DMS114 treated with DMSO at 0.1 percent for 48 hours (cell line): ENCODE measurements around the gene COQ10A.
A peak's percentile ranks its signal among the peaks of the same experiment; 100 is the strongest.
"Not testable (repeated sequence)": the region's sequence is repeated elsewhere in the genome, so short reads cannot be mapped to it uniquely, and the experiment has no call there.

ENCODE experiments used
- DNase-seq: peaks from one replicate; lab custom pipeline; 2025; ENCODE audit not compliant: unreplicated experiment; lab: John Stamatoyannopoulos, UW

Gene COQ10A

DNA sequence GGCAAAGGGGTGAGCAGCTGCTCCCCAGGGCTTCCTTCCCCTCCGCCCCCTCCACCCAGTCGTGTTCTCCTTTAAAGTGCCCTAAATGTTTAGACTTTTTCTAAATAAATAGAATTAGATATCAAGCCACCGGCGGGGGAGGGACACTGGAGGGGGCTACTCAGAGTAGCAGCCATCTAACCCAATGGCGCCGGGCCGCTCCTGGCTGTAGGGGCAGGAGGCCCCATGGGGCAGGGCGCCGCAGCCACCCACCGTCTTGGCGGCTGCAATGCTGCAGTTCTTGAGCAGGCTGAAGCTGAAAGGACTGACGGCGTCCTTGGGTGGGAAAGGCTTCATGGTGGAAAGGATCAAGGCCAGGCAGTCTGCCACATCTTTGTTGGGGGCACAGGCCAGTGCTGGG is 23.8 kb upstream of the COQ10A start:
- no peak for DNase-seq

DNA sequence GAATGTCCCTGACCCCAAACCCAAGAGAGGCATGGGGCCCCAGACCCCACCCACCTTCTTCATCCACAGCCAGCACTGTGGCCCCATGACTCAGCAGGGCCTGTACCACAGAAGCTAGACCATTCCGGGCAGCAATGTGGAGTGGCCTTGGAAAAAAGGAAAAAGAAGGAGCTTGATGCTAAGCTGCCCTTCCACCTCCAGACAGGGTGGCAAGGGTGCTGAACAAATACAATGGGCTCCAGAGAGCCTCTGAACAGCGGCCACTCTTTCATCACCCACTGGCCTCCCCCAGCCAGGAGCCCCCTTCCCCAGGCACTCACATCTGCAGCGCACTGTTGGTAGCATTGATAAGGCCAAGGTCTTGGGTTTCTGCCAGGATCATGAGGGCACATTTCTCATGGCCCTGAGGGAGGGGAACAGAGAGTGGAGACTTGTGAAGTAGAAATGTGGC is 23.0 kb upstream of the COQ10A start:
- no peak for DNase-seq

DNA sequence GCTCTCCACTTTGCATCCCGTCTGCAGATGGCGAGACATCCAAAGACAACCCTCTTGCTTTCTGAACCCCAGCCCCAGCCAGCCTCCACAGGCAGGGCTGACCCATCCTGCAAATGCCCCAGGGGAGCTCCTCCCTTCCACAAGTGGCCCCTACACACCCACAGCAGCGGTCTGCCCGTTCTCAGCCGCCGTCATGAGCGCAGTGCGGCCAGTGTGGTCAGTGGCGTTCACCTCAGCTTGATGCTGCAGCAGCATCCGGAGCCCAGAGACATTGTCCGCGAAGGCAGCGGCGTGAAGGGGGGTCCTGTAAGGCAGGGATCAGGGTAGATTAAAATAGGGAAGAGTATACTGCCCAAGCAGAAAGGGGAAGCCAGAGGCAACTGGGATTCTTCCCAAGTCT is 22.2 kb upstream of the COQ10A start:
- DNase-seq = no peak

DNA sequence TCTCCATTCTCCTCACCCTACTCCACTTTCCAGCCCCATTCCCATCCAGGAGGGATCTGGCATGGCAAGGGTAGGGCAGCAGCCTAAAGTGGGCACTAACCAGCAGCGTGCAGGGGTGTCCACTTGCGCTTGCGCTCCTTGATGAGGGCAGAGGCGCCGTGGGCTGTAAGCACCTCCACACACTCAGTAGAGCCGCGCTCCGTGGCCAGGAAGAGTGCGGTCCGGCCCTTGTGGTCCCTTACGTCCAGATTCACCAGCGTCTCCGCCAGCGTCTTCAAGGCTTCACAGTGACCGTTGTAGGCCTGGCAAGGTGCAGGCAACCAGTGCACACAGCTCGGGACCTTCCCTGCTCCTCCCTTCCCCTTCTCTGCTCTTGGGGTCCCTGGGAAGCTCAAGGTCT is 18.8 kb upstream of the COQ10A start:
- DNase-seq = no peak

DNA sequence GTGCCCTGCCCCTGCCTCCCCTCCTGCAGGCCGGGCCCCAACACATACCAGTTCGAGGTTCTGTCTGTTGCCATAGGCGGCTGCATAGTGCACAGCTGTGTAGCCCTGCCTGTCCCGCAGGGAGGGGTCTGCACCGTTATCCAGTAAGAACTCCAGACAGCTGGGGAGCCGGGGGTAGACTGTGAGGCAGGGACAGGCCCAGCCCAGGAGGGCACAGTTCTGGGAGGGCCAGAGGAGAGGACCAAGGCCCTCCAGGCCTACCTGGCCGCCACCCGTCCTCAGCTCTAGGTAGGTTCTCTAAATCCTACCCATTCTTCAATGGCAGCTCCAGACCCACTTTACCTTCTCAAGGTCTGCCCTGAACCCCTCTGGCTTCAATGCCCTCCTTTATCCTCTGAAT is 18.0 kb upstream of the COQ10A start:
- DNase-seq = no peak

DNA sequence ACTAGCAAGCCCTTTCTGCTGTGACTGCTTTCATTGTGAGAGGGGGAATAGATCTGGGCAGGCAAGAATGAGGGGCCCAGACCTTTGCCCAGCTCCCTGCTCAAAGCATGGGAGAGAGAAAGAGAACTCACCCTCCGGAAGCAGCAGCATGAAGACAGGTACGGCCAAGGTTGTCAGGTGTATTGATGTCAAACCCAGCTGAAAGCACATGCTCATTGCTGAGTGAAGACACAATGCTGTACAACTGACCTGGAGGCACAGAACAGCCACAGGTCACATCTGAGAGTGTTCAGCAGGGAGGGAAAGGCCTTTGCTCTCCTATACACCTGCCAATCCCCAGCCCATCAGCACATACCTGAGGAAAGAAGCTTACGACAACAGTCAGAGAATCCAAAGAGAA is 14.1 kb upstream of the COQ10A start:
- DNase-seq = no peak

DNA sequence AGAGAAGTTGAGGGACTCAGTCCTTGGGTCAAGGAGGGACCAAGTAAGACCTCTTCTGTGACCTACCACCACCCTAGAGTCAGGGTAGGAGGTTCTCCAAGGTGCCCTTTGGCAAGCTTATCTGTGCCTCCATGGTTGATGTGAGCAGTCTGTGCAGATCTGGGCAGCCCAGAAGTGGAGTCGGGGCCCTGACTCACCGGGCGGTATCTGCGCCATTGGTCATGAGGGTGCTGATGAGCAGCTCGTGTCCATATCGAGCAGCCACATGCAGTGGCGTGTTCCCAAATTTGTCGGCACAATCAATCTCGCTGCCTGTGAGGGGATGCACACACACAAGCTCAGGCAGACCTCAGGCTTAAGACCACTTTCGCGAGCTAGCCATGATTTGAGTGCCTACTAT is 13.7 kb upstream of the COQ10A start:
- DNase-seq = no peak

DNA sequence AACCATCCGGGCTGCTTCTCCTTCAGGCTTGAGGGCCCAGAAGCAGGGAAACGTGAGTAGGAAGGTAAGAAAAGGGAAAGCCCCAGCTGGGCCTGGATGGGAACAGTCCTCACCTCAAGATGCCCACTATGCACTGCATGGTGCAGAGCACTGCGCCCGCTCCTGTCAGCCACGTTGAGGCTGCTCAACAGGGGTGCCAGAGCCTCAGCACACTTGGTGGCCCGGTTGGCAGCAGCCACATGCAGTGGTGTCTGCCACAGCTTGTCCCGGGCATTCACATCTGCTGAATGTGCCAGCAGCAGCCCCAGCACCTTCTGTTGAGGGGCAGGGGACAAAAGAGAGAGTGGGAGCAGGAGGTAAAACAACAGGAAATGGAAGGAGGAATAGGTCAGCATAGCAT is 11.1 kb upstream of the COQ10A start:
- DNase-seq = no peak

DNA sequence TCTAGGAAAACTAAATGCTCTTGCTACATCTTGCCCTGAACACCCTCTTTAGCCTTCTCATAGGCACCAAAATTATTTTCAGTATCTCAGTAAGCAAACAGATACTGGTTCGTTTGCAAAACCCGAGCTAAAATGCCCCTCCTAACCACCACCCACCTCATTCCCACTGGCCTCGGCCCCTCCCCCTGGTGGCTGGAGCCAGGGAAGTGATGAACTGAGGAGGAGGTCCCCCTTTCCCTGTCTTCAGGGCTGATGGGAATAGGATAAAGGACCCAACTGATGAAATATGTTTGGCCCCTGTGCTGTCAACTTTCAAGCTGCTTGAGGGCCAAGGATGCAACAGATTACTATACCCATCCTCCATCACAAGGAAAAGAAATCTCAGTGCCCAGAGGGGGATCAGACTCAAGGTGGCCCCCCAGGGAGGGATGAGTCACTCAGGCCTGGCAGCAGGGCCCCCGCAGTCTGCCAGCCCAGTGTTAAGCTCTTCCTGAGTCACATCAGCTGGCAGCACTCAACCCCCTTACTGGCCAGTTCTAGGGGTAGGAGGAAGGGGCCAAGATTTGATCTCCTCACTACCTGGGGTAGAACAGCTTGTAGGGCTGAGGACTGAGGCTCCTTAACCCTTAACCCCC is 10.3 kb upstream of the COQ10A start:
- no peak for DNase-seq

DNA sequence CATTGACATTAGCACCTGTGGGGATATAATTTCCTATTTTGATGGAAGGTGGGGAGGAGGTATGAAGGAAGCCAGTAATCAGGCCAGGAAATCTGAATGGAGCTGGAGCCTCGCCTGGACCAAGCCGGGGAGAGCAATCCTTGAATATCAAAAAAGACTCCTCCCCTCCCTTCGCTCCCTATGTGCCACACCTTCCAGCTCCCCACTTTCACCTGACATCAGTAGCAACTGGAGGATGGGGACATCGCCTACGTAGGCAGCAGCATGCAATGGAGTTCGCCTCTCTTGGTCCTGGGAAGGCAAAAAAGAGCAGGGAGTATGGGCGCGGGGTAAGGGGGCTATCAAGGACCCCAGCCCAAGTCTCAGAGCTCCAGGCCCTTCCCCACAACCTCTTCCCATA is 9.7 kb upstream of the COQ10A start:
- no peak for DNase-seq

DNA sequence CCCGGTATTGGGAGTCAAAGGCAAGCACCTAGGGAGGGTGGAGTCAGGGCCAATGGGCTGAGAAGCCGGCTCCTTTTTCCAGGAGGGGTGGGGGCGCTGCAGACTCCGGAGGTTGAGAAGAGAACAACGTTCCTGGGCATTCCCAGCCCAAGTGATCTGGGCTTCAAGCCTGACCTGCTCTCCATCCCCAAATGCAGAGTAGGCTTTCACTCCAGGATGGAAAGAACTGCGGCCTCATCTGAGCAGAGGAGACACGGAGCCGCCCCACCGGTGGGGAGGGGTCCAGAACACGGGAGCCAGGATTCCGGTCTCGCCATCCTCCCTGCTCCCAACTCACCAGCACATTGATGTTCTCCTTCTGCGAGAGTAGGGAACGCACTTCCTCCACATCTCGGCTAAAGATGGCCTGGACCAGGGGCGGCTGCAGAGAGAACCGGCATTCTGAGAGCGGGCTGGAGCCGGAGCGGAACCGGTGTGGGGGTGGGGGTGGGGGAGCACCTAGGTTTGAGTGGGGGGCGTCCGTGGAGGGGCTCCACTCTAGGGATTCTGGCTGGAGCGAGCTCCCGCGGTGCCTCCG is 9.2 kb upstream of the COQ10A start:
- DNase-seq = no peak

DNA sequence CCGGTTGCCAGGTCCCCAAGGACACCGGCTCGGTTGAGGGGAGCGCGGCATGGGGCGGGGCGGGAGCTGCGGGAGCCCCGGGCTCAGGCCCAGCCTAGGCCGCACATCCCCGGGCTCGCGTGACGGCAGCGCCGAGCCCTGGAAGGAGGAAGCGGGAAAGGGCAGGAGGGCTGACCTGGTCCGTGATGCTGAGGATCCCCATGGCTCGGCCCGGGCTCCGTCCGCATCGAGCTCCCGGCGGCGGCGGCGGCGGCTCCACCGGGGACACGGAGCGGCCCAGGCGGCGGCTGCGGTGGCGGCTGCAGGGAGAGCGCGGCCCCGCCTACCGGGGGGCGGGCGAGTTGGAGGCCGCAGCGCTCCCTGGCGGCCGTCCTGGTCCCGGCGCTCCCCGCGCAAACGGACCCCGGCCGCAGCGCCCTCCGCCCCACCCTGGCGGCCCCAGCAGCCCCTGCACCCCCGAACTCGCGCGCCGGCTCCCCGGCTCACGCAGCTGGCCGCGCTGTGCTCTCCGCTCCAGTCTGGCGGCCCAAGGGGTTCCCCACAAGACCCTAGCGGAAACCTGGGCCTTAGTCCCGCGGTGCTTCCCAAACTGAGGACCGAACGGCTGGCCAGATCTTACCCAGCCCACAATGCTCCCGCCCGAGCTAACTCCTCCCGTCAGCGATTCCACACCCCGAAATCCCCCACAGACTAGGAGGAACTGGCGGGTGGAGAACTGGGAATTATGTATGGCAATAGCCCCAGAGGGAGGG is 8.5 kb upstream of the COQ10A start, which contains the start of gene ANKRD52:
ANKRD52 (minus strand) TSS at position 317 of the 752 bp plus-strand sequence; CDS start at position 202, 115 bp downstream.
- DNase-seq = peak; percentile 67

DNA sequence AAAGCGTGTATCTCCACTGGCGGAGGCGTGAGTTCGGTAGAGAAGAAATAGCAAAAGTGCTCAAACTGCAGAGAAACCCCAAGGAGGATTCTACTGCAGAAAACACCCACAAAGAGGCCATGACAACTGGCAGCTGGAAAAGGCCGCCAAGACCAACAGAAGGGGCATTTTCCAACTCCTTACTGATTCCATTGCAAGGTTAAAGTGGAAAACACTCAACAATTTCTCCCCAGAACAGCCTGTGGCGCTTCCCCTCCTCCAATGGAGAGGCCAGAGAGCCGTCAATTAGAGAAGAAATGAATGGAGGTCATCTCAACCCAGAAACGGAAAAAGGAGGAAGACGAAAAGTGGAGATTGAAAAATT is 7.9 kb upstream of the COQ10A start:
- DNase-seq = no peak

DNA sequence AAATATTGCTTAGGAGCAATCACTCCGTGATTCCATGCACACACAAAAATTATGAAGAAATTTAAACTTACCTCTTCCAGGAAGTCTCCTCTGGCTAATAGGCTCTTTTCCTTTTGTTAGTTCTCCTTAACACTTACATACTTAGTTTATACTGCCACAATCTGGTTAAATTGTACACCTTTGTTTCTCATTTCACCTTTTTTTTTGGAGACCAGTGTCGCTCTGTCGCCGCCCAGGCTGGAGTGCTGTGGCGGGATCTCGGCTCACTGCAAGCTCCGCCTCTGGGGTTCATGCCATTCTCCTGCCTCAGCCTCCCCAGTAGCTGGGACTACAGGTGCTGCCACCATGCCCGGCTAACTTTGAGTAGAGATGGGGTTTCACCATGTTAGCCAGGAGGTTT is 6.4 kb upstream of the COQ10A start:
- no peak for DNase-seq

DNA sequence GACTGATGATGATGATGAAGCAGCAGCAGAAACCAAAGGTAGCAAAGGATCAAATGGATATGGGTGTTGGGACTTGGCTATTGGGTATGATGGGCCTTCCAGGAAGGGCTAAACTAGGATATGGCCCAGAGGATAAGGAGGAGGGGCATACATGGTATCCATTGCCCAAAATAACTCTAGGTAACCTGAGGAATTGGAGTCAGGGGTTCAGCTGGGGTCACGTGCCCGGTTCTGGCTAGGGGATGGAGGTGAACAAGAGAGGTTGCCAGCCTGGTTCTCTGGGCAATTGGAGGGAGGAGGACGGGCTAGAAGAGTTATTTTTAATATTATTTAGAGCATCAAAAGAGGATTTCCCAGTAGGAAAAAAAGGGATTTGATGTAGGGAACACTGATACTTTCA is 5.8 kb upstream of the COQ10A start:
- DNase-seq = no peak

DNA sequence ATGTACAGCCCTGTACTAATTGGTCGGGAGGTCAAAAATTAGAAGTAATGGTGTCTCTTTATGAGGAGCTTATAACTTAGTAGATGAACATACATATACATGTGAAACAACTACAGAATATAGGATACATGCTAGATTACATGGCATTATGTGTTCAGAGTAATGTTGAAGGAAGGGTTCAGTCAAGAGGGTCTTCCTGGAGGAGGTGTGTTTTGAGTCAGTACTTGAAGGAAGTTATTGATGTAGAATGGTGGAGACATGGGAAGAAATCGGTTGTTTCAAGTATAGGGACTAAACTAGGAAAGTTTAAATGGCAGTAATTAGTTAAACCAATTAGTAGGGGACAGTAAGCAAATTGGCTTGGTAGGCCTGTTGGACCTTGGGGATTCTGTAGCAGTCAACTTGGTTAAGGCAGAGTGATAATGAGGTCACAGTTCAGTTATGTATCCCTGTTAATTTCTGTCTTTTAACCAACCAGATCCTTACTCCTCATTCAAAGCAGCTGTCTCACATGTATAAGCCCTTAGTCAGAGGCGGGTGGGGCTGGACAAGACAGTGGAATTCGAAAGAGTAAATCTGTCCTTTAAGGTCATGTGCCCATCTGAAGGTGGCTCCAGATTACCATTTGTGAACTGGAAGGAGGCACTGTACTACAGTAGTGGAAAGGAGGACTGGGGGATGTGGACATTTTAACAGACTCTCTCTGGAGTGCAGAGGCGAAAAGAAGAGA is 5.1 kb upstream of the COQ10A start:
- DNase-seq = no peak

DNA sequence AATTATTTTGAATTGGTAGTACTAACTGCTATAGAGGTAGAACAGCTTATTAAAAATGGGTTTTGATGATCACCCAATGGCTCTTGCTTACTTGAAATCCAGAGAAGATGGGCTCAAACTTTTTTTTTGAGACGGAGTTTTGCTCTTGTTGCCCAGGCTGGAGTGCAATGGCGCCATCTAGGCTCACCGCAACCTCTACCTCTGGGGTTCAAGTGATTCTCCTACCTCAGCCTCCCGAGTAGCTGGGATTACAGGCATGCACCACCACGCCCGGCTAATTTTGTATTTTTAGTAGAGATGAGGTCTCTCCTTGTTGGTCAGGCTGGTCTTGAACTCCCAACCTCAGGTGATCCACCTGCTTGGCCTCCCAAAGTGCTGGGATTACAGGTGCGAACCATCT is 3.8 kb upstream of the COQ10A start:
- DNase-seq = not testable (repeated sequence)

DNA sequence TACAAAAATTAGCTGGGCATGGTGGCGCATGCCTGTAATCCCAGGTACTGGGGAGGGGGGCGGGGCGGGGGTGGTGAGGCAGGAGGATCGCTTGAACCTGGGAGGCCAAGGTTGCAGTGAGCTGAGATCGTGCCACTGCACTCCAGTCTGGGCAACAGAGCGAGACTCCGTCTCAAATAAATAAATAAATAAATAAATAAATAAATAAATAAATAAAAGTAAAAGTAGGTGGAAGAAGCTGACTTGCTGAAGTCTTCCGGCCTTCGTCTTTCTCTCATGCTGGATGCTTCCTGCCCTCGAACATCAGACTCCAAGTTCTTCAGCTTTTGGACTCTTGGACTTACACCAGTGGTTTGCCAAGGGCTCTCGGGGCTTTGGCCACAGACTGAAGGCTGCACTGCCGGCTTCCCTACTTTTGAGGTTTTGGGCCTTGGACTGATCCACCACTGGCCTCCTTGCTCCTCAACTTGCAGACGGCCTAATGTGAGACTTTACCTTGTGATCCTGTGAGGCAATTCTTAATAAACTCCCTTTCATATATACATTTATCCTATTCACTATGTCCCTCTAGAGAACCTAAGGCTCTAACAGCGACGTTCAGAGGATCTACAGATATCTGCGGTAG is 562 bp upstream of the COQ10A start:
- DNase-seq = not testable (repeated sequence)

DNA sequence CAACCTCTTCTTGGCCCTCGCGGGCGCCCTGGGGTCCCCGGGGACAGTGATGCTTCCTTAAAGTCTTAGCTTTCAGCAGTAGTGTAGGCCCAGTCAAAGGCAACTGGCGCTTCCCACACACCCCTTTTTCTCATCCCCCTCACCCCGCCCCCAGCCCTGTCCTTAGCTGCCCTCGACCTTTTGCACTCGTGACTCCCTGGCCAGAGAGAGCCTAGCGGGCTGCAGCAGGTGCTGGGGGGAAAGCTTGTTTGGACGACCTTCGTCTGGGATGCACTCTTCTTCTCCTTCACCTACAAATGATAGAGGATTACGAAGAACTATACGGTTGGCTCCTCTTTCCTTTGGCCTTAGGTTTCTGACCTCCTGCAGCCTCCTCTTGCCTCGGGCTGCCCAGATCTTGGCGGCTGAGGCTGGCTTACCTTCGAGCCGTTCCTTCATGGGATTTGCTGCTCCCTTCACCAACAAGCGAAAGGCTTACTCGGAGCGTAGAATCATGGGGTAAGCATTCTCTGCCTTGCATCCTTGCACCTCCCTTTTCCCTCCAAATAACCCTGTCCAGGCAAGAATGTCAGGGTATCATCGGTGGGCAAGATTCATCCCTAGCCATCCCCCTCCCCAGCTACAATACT is 815 bp downstream of the COQ10A start:
- DNase-seq = no peak

DNA sequence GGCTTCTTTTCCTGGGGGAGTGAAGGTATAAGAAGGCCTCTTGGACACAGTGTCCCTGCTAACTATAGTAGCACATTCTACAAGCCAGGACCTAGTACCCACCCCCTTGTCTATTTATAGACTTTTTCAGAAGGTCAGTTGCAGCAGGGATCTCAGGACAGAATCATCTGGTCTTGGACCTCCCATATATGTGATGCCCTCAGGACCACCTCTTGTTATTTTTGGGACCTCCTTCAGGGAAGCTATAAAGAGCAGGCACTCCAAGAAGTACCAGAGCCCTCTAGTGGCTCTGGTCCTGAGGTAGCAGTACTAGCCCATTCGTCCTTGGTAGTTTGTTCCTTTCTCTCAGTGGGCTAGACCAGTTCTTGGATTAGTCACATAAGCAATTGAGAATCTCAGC is 4.3 kb downstream of the COQ10A start:
- DNase-seq = peak; percentile 67

DNA sequence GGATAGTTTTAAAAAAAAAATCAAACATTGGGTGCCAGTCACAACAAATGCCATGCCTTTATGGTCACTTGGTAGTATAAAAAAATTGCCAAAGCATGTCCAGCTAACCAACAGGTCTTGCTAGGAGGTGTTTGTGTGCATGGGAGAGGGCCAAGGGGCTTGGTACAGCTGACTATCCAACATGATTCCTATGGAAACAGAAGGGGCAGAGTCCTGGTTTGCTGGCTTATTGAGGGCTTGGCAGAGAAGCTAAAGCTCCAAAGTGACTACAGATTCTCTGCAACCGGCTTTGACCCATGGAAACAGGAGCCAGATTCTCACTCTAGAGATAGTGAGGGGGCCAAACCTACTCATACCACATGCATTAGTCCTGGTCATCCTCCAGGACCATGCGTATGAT is 5.7 kb downstream of the COQ10A start:
- not testable (repeated sequence) for DNase-seq
